ENCODE results near the gene NUP35.

NUP35 gene, protein sequence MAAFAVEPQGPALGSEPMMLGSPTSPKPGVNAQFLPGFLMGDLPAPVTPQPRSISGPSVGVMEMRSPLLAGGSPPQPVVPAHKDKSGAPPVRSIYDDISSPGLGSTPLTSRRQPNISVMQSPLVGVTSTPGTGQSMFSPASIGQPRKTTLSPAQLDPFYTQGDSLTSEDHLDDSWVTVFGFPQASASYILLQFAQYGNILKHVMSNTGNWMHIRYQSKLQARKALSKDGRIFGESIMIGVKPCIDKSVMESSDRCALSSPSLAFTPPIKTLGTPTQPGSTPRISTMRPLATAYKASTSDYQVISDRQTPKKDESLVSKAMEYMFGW

DNA sequence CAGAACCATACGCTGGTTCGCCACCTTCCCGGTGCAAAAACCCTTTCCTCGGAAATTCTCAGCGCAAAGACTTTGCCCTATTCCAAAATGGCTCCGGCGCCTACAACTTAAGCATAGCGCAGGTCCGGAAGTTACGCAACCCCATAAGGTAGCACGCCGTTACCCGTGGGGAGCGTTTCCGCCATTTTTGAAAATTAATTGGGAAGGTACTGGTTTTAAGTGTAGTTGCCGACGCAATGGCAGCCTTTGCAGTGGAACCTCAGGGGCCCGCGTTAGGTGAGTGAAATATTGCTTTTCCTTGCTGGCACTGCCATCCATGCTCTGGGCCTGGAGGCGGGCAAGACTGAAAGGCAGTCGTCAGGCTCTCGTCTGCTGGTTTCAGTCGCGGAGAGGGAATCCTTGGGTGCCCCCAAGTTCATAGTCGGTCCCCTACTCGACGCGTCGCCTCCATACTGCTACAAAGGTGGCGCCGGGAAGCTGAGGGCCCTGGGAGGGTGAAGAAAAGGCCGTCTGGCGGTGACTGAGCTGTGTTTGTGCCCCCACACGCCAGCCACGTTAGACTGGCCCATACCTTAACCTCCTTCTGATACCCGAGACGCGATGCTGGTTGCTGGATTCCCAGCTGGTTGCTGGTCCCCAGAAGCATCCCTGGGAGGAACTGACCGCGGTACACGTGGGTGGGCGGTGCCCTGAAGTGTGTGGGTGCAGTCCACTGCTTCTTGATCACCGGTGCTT lies at the start of gene NUP35:
Gene NUP35, plus strand, starts transcription at position 222 of the 735 bp plus-strand sequence. Its CDS starts 15 bp downstream, at position 237.
- TF ChIP-seq, protein P1, sequence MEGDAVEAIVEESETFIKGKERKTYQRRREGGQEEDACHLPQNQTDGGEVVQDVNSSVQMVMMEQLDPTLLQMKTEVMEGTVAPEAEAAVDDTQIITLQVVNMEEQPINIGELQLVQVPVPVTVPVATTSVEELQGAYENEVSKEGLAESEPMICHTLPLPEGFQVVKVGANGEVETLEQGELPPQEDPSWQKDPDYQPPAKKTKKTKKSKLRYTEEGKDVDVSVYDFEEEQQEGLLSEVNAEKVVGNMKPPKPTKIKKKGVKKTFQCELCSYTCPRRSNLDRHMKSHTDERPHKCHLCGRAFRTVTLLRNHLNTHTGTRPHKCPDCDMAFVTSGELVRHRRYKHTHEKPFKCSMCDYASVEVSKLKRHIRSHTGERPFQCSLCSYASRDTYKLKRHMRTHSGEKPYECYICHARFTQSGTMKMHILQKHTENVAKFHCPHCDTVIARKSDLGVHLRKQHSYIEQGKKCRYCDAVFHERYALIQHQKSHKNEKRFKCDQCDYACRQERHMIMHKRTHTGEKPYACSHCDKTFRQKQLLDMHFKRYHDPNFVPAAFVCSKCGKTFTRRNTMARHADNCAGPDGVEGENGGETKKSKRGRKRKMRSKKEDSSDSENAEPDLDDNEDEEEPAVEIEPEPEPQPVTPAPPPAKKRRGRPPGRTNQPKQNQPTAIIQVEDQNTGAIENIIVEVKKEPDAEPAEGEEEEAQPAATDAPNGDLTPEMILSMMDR (IDR thresholded peaks at IDR 0.05; ENCODE audit: low read depth, low read length): no peak
- peak within 1 kb of the TSS; percentile 93 for H3K4me3 ChIP-seq (ENCODE audit: low read depth, low read length)
- peak; percentile 92 for DNase-seq (ENCODE audit: low read depth, low spot score)
- in situ Hi-C loops (cut with HindIII; ENCODE audit: low sequenced_read_pairs): no loop called here

DNA sequence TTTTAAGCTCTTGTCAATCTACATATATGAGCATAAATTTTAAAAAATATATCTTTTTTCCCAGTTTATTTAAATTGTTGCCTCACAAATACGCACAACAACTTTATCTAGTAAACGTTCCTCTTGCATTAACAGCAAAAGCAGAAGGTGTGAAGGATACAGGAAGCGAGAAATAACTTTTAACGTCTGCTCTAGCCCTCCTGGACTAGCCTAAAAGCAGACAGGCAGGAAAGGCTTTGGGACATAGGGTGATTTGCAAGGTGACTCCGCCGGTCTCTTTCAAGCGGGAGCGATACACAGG lies 46.1 kb upstream of the NUP35 start:
- no peak for DNase-seq (ENCODE audit: low read depth, low spot score)
- in situ Hi-C loops (cut with HindIII; ENCODE audit: low sequenced_read_pairs): no loop called here
- TF ChIP-seq, protein P1 (IDR thresholded peaks at IDR 0.05; ENCODE audit: low read depth, low read length): no peak
- peak overlapping the region; percentile 60 for H3K4me3 ChIP-seq (ENCODE audit: low read depth, low read length)

DNA sequence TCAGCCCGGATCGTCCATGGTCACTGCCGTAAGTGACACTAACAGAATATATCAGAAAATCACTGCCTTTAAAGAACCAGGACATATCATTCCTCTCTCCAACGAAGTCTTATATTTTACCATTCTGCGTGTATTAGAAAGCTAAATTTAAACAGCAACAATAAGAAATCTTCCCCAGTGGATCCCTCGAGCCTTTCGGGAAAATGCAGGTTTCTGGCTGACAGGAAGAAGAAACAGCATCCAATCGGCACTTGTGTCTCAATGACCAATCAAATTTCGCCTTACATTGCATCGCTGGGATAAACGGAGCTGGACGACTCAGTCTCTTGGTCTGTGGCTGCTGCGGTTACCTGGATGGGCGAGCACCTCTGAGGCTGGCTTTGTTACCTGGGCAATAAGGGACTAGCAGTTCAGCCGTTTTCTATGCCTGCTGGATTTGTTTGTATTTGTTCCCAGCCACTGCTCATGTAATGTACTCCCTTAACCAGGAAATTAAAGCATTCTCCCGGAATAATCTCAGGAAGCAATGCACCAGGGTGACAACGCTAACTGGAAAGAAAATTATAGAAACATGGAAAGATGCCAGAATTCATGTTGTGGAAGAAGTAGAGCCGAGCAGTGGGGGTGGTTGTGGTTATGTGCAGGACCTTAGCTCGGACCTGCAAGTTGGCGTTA lies 45.6 kb upstream of the NUP35 start, which contains the start of gene DUSP19:
Gene DUSP19, plus strand, starts transcription at position 284 of the 675 bp plus-strand sequence. Its CDS starts 187 bp downstream, at position 471.
- TF ChIP-seq, protein P1 (IDR thresholded peaks at IDR 0.05; ENCODE audit: low read depth, low read length): no peak
- H3K4me3 ChIP-seq (ENCODE audit: low read depth, low read length): peak within 1 kb of the TSS; percentile 60
- in situ Hi-C loops (cut with HindIII; ENCODE audit: low sequenced_read_pairs): no loop called here
- DNase-seq (ENCODE audit: low read depth, low spot score): peak; percentile 93

DNA sequence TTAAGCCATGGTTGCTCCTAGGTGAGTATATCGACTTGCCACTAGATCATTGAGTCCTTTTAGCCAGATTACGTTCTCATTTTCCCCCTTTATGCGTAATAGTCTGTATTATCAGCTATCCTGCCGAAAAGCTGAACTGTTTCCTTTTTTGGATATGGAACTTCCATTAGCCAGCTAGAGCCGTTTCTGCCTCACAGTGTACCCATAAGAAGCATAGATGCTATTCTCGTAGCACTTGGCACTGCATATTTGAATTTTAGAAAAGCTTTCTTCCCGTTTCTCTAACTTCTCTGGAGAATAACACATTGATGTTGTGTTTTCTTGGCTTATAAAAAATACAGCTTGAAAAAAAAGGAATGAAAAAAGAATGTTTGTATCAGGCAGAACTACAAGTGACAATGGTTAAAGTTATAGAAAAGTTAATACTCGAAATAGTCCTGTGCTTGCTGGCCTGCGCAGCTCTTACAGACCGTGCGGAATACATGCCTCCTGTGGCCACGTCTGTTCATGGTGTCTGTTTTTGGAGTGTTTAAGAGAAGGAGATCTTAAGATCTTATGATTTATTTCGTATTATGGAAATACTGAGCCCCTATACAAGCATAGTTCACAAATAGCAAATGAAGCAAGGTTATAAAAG lies 45.0 kb upstream of the NUP35 start:
- peak overlapping the region; percentile 60 for H3K4me3 ChIP-seq (ENCODE audit: low read depth, low read length)
- in situ Hi-C loops (cut with HindIII; ENCODE audit: low sequenced_read_pairs): no loop called here
- TF ChIP-seq, protein P1 (IDR thresholded peaks at IDR 0.05; ENCODE audit: low read depth, low read length): no peak
- DNase-seq (ENCODE audit: low read depth, low spot score): no peak

DNA sequence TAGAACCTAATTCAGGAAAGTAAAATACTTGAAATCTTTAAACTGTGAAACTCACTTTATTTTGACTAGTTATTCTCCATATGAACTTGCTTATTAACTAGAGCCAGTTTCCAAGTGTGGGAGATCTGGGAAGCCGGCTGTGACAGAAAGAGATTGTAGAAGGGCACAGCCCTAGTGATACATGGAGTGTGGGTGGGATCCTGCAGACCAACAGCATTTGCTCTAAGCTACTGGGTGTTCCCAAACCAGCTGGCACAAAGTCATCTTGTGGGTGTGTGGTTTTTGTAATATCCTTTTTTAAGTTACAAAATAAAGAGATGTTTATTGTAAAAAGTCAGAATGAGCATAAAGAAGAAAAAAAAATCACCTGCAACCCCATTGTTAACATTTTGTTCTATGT lies 42.3 kb upstream of the NUP35 start:
- in situ Hi-C loops (cut with HindIII; ENCODE audit: low sequenced_read_pairs): no loop called here
- H3K4me3 ChIP-seq (ENCODE audit: low read depth, low read length): no peak overlapping the region
- DNase-seq (ENCODE audit: low read depth, low spot score): no peak
- TF ChIP-seq, protein P1 (IDR thresholded peaks at IDR 0.05; ENCODE audit: low read depth, low read length): no peak

DNA sequence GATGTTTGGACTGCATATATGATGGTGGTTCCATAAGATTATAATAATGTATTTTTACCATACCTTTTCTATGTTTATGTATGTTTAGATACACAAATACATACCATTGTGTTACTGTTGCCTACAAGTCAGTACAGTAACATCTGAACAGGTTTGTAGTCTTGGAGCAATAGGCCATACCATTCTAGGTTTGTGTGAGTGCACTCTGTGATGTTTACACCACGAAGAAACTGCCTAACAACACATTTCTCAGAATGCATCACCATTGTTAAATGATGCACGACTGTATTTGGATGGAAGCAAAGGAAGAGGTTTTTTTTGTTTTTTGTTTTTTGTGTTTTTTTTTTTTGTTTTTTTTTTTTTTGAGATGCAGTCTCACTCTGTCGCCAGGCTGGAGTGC lies 36.2 kb upstream of the NUP35 start:
- DNase-seq (ENCODE audit: low read depth, low spot score): no peak
- in situ Hi-C loops (cut with HindIII; ENCODE audit: low sequenced_read_pairs): no loop called here
- TF ChIP-seq, protein P1 (IDR thresholded peaks at IDR 0.05; ENCODE audit: low read depth, low read length): no peak
- H3K4me3 ChIP-seq (ENCODE audit: low read depth, low read length): no peak overlapping the region
